Measurements from ENCODE around the gene IMMP1L. TPM values are rescaled to one million over a fixed set of nuclear protein-coding genes. Genes with fewer than 3 reads are reported as not detected.

The IMMP1L gene
- total RNA-seq, 1 donor from 2014 or later, result 17.0 TPM

GRCh38 chr11:31414338-31414737 is 95.1 kb downstream of the IMMP1L start:
- peaks cover 8% of the 10 kb centered on the region for H3K36me3 Mint-ChIP-seq (ENCODE audit: low read depth)
- peaks cover 12% of the 10 kb centered on the region for H3K4me1 Mint-ChIP-seq (ENCODE audit: low read depth)

GRCh38 chr11:31412946-31413345 is 96.5 kb downstream of the IMMP1L start:
- H3K9me3 Mint-ChIP-seq (ENCODE audit: low read depth), result peaks cover 9% of the 10 kb centered on the region
- no peak for DNase-seq (ENCODE audit: low spot score)
- H3K4me1 Mint-ChIP-seq (ENCODE audit: low read depth), result peaks cover 12% of the 10 kb centered on the region
- H3K36me3 Mint-ChIP-seq (ENCODE audit: low read depth), result peaks cover 8% of the 10 kb centered on the region
- no peak for TF ChIP-seq CTCF (IDR thresholded peaks at IDR 0.05)
- no peak overlapping the region for H3K27ac Mint-ChIP-seq (ENCODE audit: unreplicated experiment)
- no peaks in the 10 kb centered on the region for H3K27me3 Mint-ChIP-seq (ENCODE audit: low read depth)
- no peak overlapping the region for H3K4me3 Mint-ChIP-seq (ENCODE audit: unreplicated experiment)

More at GRCh38 chr11:31414338-31414737, 95.1 kb downstream of the IMMP1L start:
- Mint-ChIP-seq H3K27ac (ENCODE audit: unreplicated experiment) (no peak overlapping the region), H3K27me3 (ENCODE audit: low read depth) (no peaks in the 10 kb centered on the region), H3K9me3 (ENCODE audit: low read depth) (peaks cover 9% of the 10 kb centered on the region), H3K4me3 (ENCODE audit: unreplicated experiment) (no peak overlapping the region)
- no peak for DNase-seq (ENCODE audit: low spot score)
- TF ChIP-seq CTCF (IDR thresholded peaks at IDR 0.05), result no peak

- no peaks in the 10 kb centered on the region for H3K27me3 Mint-ChIP-seq (ENCODE audit: low read depth)
- H3K4me3 Mint-ChIP-seq (ENCODE audit: unreplicated experiment), result no peak overlapping the region
- H3K9me3 Mint-ChIP-seq (ENCODE audit: low read depth), result peaks cover 9% of the 10 kb centered on the region
- no peaks in the 10 kb centered on the region for H3K4me1 Mint-ChIP-seq (ENCODE audit: low read depth)
- H3K36me3 Mint-ChIP-seq (ENCODE audit: low read depth), result peaks cover 6% of the 10 kb centered on the region
- TF ChIP-seq CTCF (IDR thresholded peaks at IDR 0.05), result no peak
- no peak for DNase-seq (ENCODE audit: low spot score)
- no peak overlapping the region for H3K27ac Mint-ChIP-seq (ENCODE audit: unreplicated experiment)
These were observed 101.2 kb downstream of the IMMP1L start for GRCh38 chr11:31408201-31408600.

- Mint-ChIP-seq H3K4me3 (ENCODE audit: unreplicated experiment) (no peak overlapping the region), H3K4me1 (ENCODE audit: low read depth) (no peaks in the 10 kb centered on the region), H3K27ac (ENCODE audit: unreplicated experiment) (no peak overlapping the region), H3K36me3 (ENCODE audit: low read depth) (peaks cover 2% of the 10 kb centered on the region), H3K9me3 (ENCODE audit: low read depth) (peaks cover 7% of the 10 kb centered on the region), H3K27me3 (ENCODE audit: low read depth) (no peaks in the 10 kb centered on the region)
- TF ChIP-seq CTCF (IDR thresholded peaks at IDR 0.05), result no peak
- DNase-seq (ENCODE audit: low spot score), result no peak
These were observed 104.8 kb downstream of the IMMP1L start for GRCh38 chr11:31404614-31405013.

- peaks cover 4% of the 10 kb centered on the region for H3K36me3 Mint-ChIP-seq (ENCODE audit: low read depth)
- H3K27me3 Mint-ChIP-seq (ENCODE audit: low read depth), result no peaks in the 10 kb centered on the region
- no peak overlapping the region for H3K27ac Mint-ChIP-seq (ENCODE audit: unreplicated experiment)
- no peak for DNase-seq (ENCODE audit: low spot score)
- peaks cover 14% of the 10 kb centered on the region for H3K9me3 Mint-ChIP-seq (ENCODE audit: low read depth)
- TF ChIP-seq CTCF (IDR thresholded peaks at IDR 0.05), result peak; percentile 89
- no peak overlapping the region for H3K4me3 Mint-ChIP-seq (ENCODE audit: unreplicated experiment)
- no peaks in the 10 kb centered on the region for H3K4me1 Mint-ChIP-seq (ENCODE audit: low read depth)
These were observed 112.1 kb downstream of the IMMP1L start for GRCh38 chr11:31397239-31397834.
